ENCODE data around the gene AKR7A2. TPM values are rescaled to one million over a fixed set of nuclear protein-coding genes. Genes with fewer than 3 reads are reported as not detected.

The AKR7A2 gene
- total and polyA plus RNA-seq, 9 of the 15 experiments (the other 6 are each of a cell fraction or from before 2014, with no cell fraction given), result 2.0 to 78.4 (median 49.4) TPM

DNA sequence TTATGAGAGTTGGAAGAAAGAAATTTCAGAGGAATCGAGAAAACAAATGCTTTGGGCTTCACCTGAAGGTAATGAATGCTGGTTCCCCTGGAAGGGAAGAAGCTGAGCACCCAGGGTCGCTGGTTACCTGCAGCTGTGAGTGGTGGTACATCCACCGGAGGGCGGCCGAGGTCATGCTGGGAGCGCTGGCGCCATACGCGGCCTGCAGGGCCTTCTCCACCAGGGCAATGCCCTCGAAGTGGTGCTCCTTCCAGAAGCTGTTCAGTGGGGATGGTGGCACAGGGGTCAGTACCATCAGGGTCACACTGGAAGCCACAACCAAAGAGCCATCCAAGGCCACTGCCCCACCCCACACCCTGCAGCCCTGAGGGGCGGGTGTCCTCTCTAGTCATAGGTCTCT lies 43.5 kb downstream of the AKR7A2 start:
- 47% methylated on average over 11 of the region's 11 CpGs for WGBS (ENCODE audit: insufficient coverage, low coverage, missing lambda C conversion rate)
- Histone ChIP-seq H3K4me3 (no peak overlapping the region), H3K79me2 (ENCODE audit: control insufficient read depth, insufficient read depth, low read length) (no peaks in the 10 kb centered on the region), H3K9me1 (ENCODE audit: control insufficient read depth, insufficient read depth, low read length) (no peaks in the 10 kb centered on the region), H3K36me3 (ENCODE audit: control insufficient read depth, insufficient read depth, low read length) (no peaks in the 10 kb centered on the region), H3K27ac (ENCODE audit: extremely low read depth, low read depth, low read length) (no peak overlapping the region), H4K20me1 (replicated peaks; ENCODE audit: control insufficient read depth, insufficient read depth, low read length) (no peaks in the 10 kb centered on the region), H3K4me2 (ENCODE audit: insufficient read depth, low read length) (no peak overlapping the region), H2AFZ (ENCODE audit: low read depth, low read length) (no peak overlapping the region), H3K4me1 (replicated peaks in 1 of 2; ENCODE audit: control insufficient read depth in 2 of 2, insufficient read depth in 2 of 2, low read length in 2 of 2) (no peaks in the 10 kb centered on the region), H3K27me3 (ENCODE audit: control insufficient read depth in 2 of 2, insufficient read depth in 2 of 2, low read length in 2 of 2) (no peaks in the 10 kb centered on the region), H3K9ac (ENCODE audit: insufficient read depth in 1 of 2, low read depth in 2 of 2, low read length in 2 of 2) (peak overlapping the region in 1 of 2 experiments; percentile 28; a peak in 1 of 4 replicates), H3K9me3 (replicated peaks; ENCODE audit: control insufficient read depth, insufficient read depth, low read depth, low read length) (no peaks in the 10 kb centered on the region)
- BruUV-seq (replicated peaks), result no TSS peak
- intact Hi-C loops (cut with micrococcal nuclease) (no loop called here), in situ Hi-C loops (cut with MboI) (no loop called here)
- TF ChIP-seq MCM3 (IDR thresholded peaks at IDR 0.05) (no peak), NFXL1 (CRISPR knock-in tag; IDR thresholded peaks at IDR 0.05) (no peak)
- TF ChIP-seq, protein P1, sequence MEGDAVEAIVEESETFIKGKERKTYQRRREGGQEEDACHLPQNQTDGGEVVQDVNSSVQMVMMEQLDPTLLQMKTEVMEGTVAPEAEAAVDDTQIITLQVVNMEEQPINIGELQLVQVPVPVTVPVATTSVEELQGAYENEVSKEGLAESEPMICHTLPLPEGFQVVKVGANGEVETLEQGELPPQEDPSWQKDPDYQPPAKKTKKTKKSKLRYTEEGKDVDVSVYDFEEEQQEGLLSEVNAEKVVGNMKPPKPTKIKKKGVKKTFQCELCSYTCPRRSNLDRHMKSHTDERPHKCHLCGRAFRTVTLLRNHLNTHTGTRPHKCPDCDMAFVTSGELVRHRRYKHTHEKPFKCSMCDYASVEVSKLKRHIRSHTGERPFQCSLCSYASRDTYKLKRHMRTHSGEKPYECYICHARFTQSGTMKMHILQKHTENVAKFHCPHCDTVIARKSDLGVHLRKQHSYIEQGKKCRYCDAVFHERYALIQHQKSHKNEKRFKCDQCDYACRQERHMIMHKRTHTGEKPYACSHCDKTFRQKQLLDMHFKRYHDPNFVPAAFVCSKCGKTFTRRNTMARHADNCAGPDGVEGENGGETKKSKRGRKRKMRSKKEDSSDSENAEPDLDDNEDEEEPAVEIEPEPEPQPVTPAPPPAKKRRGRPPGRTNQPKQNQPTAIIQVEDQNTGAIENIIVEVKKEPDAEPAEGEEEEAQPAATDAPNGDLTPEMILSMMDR (IDR thresholded peaks at IDR 0.05 in 2 of 3, conservative IDR thresholded peaks at IDR 0.05 in 1 of 3; ENCODE audit: insufficient read depth in 2 of 3, low read depth in 1 of 3, low read length in 3 of 3), result 0 out of 6 replicates have a peak, but pooled peaks of 1 of the 3 experiments have one; percentile 19
- TF ChIP-seq, protein P2, sequence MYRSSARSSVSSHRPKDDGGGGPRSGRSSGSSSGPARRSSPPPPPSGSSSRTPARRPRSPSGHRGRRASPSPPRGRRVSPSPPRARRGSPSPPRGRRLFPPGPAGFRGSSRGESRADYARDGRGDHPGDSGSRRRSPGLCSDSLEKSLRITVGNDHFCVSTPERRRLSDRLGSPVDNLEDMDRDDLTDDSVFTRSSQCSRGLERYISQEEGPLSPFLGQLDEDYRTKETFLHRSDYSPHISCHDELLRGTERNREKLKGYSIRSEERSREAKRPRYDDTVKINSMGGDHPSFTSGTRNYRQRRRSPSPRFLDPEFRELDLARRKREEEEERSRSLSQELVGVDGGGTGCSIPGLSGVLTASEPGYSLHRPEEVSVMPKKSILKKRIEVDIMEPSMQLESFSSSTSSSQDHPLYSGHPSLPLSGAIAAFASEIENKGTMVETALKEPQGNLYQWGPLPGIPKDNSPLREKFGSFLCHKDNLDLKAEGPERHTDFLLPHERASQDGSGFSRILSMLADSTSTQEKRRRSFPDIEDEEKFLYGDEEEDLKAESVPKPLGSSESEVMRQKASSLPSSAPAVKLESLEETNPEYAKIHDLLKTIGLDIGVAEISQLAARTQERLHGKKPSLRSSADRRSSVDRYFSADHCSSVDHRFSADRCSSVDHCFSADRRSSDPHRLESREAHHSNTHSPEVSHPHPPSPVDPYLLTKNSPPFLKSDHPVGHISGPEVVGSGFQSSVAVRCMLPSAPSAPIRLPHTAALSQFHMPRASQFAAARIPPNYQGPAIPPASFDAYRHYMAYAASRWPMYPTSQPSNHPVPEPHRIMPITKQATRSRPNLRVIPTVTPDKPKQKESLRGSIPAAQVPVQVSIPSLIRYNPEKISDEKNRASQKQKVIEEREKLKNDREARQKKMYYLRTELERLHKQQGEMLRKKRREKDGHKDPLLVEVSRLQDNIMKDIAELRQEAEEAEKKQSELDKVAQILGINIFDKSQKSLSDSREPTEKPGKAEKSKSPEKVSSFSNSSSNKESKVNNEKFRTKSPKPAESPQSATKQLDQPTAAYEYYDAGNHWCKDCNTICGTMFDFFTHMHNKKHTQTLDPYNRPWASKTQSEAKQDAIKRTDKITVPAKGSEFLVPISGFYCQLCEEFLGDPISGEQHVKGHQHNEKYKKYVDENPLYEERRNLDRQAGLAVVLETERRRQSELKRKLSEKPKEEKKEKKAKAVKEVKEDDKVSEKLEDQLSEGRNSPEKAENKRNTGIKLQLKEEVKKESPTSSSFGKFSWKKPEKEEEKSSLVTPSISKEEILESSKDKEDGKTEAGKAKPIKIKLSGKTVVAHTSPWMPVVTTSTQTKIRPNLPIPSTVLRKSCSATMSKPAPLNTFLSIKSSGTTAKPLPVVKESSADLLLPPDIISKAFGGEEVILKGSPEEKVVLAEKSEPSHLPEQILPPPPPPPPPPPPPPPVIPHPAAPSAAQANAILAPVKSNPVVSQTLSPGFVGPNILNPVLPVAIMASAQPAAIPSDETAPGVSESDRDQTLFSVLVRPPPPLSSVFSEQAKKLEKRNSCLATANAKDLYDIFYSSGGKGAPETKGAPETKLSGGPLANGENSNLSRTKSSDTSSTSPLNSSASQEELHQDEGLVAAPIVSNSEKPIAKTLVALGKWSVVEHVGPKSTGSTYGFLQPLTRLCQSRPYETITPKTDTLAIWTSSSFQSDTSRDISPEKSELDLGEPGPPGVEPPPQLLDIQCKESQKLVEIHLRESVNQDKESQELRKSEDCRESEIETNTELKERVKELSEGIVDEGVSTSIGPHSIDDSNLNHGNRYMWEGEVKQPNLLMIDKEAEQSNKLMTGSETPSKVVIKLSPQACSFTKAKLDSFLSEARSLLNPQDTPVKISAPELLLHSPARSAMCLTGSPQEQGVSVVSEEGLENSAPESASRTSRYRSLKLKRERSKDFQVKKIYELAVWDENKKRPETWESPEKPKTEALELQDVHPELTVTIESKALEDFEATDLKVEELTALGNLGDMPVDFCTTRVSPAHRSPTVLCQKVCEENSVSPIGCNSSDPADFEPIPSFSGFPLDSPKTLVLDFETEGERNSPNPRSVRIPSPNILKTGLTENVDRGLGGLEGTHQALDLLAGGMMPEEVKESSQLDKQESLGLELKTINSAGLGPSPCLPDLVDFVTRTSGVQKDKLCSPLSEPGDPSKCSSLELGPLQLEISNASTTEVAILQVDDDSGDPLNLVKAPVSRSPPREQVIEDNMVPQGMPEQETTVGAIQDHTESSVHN (IDR thresholded peaks at IDR 0.05; ENCODE audit: borderline replicate concordance in 1 of 2, low read depth in 1 of 2), result no peak
- no peak for DNase-seq (ENCODE audit: extremely low read depth in 1 of 4, low spot score in 3 of 4)
- ChIA-PET CTCF (ENCODE audit: low intra/inter-chr PET ratio) (interaction anchor here (0.7 kb wide), 1 partner anchor 380 kb away, joined by 3 read pairs; no protein-coding TSS in a partner anchor), POLR2A (interaction anchor here (0.5 to 3.6 kb wide), 4 partner anchors 8 to 1264 kb away, joined by 3 to 19 read pairs (median 3); no protein-coding TSS in a partner anchor)
- peak; percentile 24; the same call in 2 of the 3 replicates for ATAC-seq
- FAIRE-seq, result no peak

Measured in K562 (cell line).